ENCODE data around the gene ALK. TPM values are rescaled to one million over a fixed set of nuclear protein-coding genes. Genes with fewer than 3 reads are reported as not detected.
A peak's percentile ranks its signal among the peaks of the same experiment; 100 is the strongest.

Gene ALK
- total RNA-seq, 4 donors from 2014 or later = 0.08 to 0.40 (median 0.28) TPM

DNA sequence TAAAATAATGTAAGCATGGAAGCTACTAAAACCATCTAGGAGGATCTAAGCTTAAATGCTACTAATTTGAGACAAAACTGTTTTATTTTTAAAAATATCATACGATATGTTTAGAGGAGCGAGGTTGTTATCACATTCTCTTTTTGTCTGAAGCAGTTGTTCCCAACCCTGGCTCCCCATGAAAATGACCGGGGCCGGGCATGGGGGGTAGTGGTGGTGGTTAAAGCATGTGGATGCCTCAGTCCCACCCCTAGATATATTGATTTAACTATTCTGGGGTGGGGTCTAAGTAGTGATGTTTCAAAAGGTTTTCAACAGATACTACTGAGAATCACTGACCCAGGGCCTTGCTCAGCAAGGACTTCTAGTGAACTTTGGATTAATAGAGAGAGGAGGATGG, 359.8 kb downstream of the ALK start:
- intact Hi-C loops (cut with DNase I) = no loop called here
- Histone ChIP-seq H3K27me3 (no peaks in the 10 kb centered on the region), H3K4me3 (replicated peaks in 1 of 3) (no peak overlapping the region), H3K9me3 (no peaks in the 10 kb centered on the region), H3K4me1 (no peaks in the 10 kb centered on the region), H3K27ac (no peak overlapping the region), H3K36me3 (no peaks in the 10 kb centered on the region)
- no peak for DNase-seq
- WGBS, 2 donors = 92 to 99% methylated on average over 4 of the region's 4 CpGs
- TF ChIP-seq POLR2A (IDR thresholded peaks at IDR 0.05) = no peak
- TF ChIP-seq, protein P1, sequence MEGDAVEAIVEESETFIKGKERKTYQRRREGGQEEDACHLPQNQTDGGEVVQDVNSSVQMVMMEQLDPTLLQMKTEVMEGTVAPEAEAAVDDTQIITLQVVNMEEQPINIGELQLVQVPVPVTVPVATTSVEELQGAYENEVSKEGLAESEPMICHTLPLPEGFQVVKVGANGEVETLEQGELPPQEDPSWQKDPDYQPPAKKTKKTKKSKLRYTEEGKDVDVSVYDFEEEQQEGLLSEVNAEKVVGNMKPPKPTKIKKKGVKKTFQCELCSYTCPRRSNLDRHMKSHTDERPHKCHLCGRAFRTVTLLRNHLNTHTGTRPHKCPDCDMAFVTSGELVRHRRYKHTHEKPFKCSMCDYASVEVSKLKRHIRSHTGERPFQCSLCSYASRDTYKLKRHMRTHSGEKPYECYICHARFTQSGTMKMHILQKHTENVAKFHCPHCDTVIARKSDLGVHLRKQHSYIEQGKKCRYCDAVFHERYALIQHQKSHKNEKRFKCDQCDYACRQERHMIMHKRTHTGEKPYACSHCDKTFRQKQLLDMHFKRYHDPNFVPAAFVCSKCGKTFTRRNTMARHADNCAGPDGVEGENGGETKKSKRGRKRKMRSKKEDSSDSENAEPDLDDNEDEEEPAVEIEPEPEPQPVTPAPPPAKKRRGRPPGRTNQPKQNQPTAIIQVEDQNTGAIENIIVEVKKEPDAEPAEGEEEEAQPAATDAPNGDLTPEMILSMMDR (IDR thresholded peaks at IDR 0.05) = no peak

DNA sequence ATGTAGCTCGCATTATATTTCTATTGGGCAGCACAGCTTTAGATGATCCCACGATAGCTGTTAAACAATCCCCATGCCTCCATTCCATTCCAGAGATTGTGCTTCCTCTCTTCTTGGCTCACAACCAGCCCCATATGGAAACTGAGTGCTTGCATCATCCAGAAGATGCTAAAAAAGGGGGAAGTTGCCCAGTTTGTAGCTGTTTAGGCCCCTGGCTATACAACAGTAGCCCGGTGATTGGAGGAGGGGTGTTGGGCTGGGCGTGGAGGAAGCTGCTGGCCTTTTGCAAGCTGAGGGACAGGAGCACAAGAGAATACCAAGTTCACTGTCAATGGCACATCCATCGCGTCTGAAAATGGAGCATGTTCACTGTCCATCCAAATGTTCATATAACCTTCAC, 360.2 kb downstream of the ALK start:
- H3K27ac ChIP-seq = no peak overlapping the region
- no peaks in the 10 kb centered on the region for H3K4me1 ChIP-seq
- no peak overlapping the region for H3K4me3 ChIP-seq (replicated peaks in 1 of 3)
- TF ChIP-seq, protein P1 (IDR thresholded peaks at IDR 0.05) = no peak
- no peak for TF ChIP-seq POLR2A (IDR thresholded peaks at IDR 0.05)
- no peaks in the 10 kb centered on the region for H3K27me3 ChIP-seq
- H3K36me3 ChIP-seq = no peaks in the 10 kb centered on the region
- no peaks in the 10 kb centered on the region for H3K9me3 ChIP-seq
- WGBS, 2 donors = 87 to 88% methylated on average over 6 of the region's 6 CpGs
- DNase-seq = no peak
- intact Hi-C loops (cut with DNase I) = no loop called here

DNA sequence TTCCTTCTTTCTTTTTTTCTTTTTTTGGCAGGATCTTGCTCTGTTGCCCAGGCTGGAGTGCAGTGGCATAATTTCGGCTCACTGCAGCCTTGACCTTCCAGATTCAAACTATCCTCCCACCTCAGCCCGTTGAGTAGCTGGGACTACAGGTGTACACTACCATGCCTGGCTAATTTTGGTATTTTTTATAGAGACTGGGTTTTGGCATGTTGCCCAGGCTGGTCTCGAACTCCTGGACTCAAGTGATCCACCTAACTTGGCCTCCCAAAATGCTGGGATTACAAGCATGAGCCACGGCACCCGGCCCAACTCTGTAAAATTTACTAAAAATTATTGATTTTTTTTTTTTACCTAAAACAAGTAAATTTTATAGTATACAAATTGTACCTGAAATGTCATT, 360.8 kb downstream of the ALK start:
- DNase-seq = peak; percentile 59 to 63
- WGBS, 2 donors = 51 to 55% methylated on average over 5 of the region's 5 CpGs
- TF ChIP-seq, protein P1 (IDR thresholded peaks at IDR 0.05) = no peak
- TF ChIP-seq POLR2A (IDR thresholded peaks at IDR 0.05) = no peak

DNA sequence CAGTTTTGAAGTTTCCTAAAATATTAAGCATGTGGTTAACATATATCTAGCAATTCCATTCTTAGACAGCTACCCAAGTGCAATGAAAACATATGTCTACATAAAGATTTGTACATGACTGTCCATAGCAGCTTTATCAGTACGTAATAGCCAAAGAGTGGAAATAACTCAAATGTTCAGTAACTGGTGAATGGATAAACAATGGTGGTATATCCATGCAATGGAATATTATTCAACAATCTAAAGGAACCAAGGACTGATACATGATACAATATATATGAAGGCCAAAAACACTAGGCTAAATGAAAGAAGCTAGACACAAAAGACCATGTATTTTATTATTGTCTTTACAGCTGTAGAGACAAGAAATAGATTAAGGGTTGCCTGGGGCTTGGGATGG, 361.4 kb downstream of the ALK start:
- Histone ChIP-seq H3K4me1 (no peaks in the 10 kb centered on the region), H3K4me3 (replicated peaks in 1 of 3) (no peak overlapping the region), H3K9me3 (no peaks in the 10 kb centered on the region), H3K27ac (no peak overlapping the region), H3K36me3 (no peaks in the 10 kb centered on the region), H3K27me3 (no peaks in the 10 kb centered on the region)
- TF ChIP-seq, protein P1 (IDR thresholded peaks at IDR 0.05) = no peak
- no peak for TF ChIP-seq POLR2A (IDR thresholded peaks at IDR 0.05)
- intact Hi-C loops (cut with DNase I) = no loop called here
- WGBS, 2 donors = 88 to 89% methylated on average over 1 of the region's 1 CpG
- no peak for DNase-seq

More for the DNA sequence above, 360.8 kb downstream of the ALK start:
- H3K27me3 ChIP-seq = no peaks in the 10 kb centered on the region
- H3K36me3 ChIP-seq = no peaks in the 10 kb centered on the region
- H3K4me1 ChIP-seq = no peaks in the 10 kb centered on the region
- no peak overlapping the region for H3K27ac ChIP-seq
- intact Hi-C loops (cut with DNase I) = no loop called here
- no peaks in the 10 kb centered on the region for H3K9me3 ChIP-seq
- no peak overlapping the region for H3K4me3 ChIP-seq (replicated peaks in 1 of 3)

DNA sequence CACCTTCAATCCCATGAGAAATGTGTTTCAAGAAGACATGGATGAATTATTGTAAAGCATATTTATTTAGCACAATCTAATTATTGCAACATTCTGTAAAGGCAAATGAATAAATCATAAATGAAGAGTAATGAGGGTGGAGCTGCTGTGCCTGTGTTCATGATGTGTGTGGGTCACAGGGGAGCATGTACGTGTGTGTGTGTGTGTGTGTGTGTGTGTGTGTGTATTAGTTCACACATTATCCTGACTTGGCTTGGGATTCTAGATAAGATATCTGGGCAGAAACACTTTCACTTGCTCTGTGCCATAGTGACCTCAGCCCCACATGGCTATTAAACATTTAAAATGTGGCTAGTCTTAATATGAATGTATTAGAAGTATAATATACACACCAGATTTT, 361.8 kb downstream of the ALK start:
- intact Hi-C loops (cut with DNase I) = no loop called here

More for the DNA sequence above, 361.8 kb downstream of the ALK start:
- Histone ChIP-seq H3K9me3 (no peaks in the 10 kb centered on the region), H3K4me1 (no peaks in the 10 kb centered on the region), H3K36me3 (no peaks in the 10 kb centered on the region), H3K4me3 (replicated peaks in 1 of 3) (no peak overlapping the region), H3K27me3 (no peaks in the 10 kb centered on the region), H3K27ac (no peak overlapping the region)
- 41 to 50% methylated on average over 1 of the region's 1 CpG for WGBS, 2 donors
- no peak for TF ChIP-seq POLR2A (IDR thresholded peaks at IDR 0.05)
- TF ChIP-seq, protein P1 (IDR thresholded peaks at IDR 0.05) = no peak
- no peak for DNase-seq

Data from thyroid gland (tissue), 4 donors.